Tibial nerve (tissue), 4 donors: ENCODE results near the gene EBF3.

Experiments used
- EP300 ChIP-seq, 2 donors: sonication (generic); formaldehyde crosslinking; IDR thresholded peaks; one replicate each; pipeline ENCODE4 v1.6.1; 2017; ENCODE audit warnings: antibody characterized with exemption in 2 of 2, mild to moderate bottlenecking in 1 of 2
- POLR2A ChIP-seq, 2 donors: fragments of 450-650 bp; IDR thresholded peaks; one replicate each; pipeline ENCODE4 v1.6.1; 2017; ENCODE audit warnings: antibody characterized with exemption in 2 of 2, mild to moderate bottlenecking in 2 of 2, moderate library complexity in 2 of 2
- TF ChIP-seq, protein P1 (sequence below), 5 experiments: fragments of 200-600 bp in 3 of 5; fragments of 450-650 bp in 2 of 5; sonication (generic) in 3 of 5; IDR thresholded peaks; one replicate each; pipeline ENCODE4 v1.5.1; 2016 to 2019; ENCODE audit warnings: antibody characterized with exemption in 5 of 5, mild to moderate bottlenecking in 3 of 5, moderate library complexity in 2 of 5

GRCh38 chr10:129870961-129871621 lies 93.0 kb downstream of the EBF3 start:
- TF ChIP-seq, protein P1, sequence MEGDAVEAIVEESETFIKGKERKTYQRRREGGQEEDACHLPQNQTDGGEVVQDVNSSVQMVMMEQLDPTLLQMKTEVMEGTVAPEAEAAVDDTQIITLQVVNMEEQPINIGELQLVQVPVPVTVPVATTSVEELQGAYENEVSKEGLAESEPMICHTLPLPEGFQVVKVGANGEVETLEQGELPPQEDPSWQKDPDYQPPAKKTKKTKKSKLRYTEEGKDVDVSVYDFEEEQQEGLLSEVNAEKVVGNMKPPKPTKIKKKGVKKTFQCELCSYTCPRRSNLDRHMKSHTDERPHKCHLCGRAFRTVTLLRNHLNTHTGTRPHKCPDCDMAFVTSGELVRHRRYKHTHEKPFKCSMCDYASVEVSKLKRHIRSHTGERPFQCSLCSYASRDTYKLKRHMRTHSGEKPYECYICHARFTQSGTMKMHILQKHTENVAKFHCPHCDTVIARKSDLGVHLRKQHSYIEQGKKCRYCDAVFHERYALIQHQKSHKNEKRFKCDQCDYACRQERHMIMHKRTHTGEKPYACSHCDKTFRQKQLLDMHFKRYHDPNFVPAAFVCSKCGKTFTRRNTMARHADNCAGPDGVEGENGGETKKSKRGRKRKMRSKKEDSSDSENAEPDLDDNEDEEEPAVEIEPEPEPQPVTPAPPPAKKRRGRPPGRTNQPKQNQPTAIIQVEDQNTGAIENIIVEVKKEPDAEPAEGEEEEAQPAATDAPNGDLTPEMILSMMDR (IDR thresholded peaks at IDR 0.05), result no peak
- TF ChIP-seq POLR2A (IDR thresholded peaks at IDR 0.05) (no peak), EP300 (IDR thresholded peaks at IDR 0.05) (no peak)
